Fibroblast of pulmonary artery (primary cell): Measurements from ENCODE around the gene ARNT2.

ENCODE experiments used
- DNase-seq: peaks from one replicate; pipeline ENCODE4 v3.0.0-alpha.2; 2010; ENCODE audit warnings: low read depth
- H3K4me3 ChIP-seq: replicated peaks from 2 replicates; pipeline ENCODE4 v1.5.1; 2011; ENCODE audit warnings: low read depth, mild to moderate bottlenecking, control low read depth, low read length, moderate library complexity
- CTCF ChIP-seq: IDR thresholded peaks from 2 replicates; pipeline ENCODE4 v1.5.1; 2011; ENCODE audit warnings: mild to moderate bottlenecking, control low read depth, low read length, inconsistent platforms; ENCODE audit errors: missing control alignments

Gene ARNT2

GRCh38 chr15:80418892-80419537 lies 14.8 kb downstream of the ARNT2 start:
- H3K4me3 ChIP-seq, result no peak overlapping the region
- peak; percentile 88 for TF ChIP-seq CTCF
- DNase-seq, result peak; percentile 70

GRCh38 chr15:80419546-80419945 lies 15.4 kb downstream of the ARNT2 start:
- DNase-seq, result no peak
- no peak overlapping the region for H3K4me3 ChIP-seq
- TF ChIP-seq CTCF, result no peak

- no peak for DNase-seq
- no peak for TF ChIP-seq CTCF
- no peak overlapping the region for H3K4me3 ChIP-seq
Observed at GRCh38 chr15:80420658-80421057, 16.5 kb downstream of the ARNT2 start.

DNA sequence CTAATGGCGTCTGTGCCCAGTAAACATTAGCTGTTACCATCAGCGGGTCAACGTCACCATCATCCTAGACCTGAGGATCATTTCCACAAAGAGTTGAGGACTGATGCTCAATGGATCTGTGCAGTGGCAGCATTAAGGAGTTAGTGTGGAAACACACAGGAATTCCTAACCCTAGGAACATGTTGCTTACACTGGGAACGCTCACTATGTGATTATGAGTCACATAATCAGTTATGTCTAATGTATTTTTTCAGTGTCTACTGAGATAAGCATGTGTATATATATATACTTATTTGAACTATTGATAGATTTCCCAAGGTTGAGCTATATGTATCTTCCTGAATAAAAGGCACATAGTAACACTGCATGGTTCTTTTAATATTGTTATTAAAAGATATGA lies 19.0 kb downstream of the ARNT2 start:
- no peak for TF ChIP-seq CTCF
- DNase-seq, result peak; percentile 14

GRCh38 chr15:80424381-80424780 lies 20.2 kb downstream of the ARNT2 start:
- no peak for TF ChIP-seq CTCF
- no peak for DNase-seq
- no peak overlapping the region for H3K4me3 ChIP-seq

More for the DNA sequence above, 19.0 kb downstream of the ARNT2 start:
- no peak overlapping the region for H3K4me3 ChIP-seq

- TF ChIP-seq CTCF, result no peak
- H3K4me3 ChIP-seq, result no peak overlapping the region
- no peak for DNase-seq
Observed at GRCh38 chr15:80426316-80426715, 22.1 kb downstream of the ARNT2 start.

DNA sequence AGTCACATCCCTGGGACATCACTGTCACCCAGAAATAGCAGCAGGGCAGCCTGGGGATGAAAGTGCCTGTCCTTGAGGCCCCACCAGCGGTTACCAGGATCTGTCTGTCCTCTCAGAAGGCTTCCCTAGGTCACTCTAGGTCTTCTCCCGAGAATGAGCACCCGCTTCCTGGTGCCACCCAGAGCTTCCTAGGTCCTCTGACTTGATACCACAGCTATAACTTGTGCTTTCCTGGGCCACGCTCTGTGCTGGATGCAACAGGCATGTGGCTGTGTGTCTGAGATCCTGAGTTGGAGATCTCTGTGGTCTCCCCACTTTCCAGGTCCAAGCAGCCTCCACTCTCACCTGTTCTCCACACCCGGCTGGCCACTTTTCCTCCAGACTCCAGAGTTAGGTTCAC lies 25.8 kb downstream of the ARNT2 start:
- TF ChIP-seq CTCF, result no peak
- H3K4me3 ChIP-seq, result no peak overlapping the region
- no peak for DNase-seq
